SIG-M5 treated with dmso at 0.1 percent for 504 hours (cell line): ENCODE measurements around the gene RAB35.
A peak's percentile ranks its signal among the peaks of the same experiment; 100 is the strongest.

ENCODE experiments used
- DNase-seq: peaks from one replicate; lab custom pipeline; 2025; ENCODE audit not compliant: unreplicated experiment; lab: John Stamatoyannopoulos, UW

The RAB35 gene

DNA sequence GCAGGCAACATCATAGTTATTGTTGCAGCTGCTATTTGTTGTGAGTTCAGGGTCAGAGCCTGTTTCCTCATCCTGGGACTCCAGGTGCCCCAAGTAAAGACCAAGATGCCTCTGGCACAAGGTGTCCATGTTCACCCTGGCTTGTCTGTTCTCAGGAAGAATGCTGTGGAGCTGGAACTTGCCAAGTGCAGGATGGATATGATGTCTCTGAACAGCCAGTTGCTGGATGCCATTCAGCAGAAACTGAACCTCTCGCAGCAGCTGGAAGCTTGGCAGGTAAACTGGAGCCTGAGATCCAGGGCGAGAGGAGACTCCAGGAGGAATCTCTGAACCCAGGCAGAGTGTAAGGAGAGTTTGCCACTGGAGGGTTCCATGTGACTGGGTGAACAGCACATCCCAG, 26.8 kb downstream of the RAB35 start:
- DNase-seq, result no peak

DNA sequence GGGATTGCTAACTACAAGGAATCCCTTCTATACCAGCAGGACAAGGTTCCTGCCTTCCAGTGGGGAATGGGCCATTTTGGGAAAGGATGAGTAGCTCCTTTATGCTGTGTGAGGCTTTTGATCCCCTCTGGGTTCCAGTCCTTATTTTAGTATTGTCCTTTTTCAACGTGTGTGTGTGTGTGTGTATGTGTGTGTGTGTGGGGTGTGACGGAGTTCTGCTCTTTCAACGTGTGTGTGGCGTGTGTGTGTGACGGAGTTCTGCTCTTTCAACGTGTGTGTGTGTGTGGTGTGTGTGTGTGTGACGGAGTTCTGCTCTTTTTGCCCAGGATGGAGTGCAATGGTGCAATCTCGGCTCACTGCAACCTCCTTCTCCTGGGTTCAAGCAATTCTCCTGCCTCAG, 27.4 kb downstream of the RAB35 start:
- DNase-seq, result no peak

DNA sequence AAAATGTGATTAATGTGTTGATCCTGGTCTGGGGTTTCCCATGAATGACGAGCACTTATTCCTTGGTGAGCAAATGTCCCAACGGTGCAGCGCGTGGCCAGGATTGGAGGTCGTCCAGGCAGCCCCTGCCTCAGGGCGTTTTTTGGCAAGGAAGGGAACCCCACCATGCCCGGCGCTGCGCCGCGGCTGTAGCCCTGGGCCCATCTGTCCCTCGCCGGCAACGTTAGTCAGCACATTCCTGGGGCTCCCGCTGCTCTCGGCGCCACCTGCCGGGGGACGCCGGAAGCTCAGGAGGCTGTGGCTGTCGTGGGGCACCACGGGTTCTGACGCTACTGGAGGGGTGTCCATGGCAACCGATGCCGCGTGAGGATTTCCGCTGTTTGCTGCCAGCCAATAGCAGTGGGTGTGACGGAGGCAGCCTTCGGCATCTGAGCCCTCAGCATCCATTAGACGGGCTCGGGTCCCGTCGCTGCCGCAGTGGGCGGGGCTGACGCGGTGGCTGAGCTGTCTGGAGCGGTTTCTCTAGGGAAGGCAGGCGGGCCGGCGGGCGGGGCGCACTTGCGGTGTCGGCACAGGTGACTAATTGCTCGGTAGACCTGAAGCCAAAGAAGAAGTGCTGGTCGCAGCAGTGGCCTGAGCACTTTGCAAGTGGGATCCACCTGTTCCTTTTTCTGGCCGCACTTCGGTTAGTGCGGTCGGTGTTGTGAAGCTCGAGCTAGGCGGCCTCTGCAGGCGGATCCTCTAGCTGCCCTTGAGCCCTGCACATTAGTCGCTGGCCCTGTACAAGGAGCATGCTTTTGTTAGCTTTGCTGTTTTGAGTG, 29.5 kb downstream of the RAB35 start:
- peak; percentile 99 for DNase-seq

DNA sequence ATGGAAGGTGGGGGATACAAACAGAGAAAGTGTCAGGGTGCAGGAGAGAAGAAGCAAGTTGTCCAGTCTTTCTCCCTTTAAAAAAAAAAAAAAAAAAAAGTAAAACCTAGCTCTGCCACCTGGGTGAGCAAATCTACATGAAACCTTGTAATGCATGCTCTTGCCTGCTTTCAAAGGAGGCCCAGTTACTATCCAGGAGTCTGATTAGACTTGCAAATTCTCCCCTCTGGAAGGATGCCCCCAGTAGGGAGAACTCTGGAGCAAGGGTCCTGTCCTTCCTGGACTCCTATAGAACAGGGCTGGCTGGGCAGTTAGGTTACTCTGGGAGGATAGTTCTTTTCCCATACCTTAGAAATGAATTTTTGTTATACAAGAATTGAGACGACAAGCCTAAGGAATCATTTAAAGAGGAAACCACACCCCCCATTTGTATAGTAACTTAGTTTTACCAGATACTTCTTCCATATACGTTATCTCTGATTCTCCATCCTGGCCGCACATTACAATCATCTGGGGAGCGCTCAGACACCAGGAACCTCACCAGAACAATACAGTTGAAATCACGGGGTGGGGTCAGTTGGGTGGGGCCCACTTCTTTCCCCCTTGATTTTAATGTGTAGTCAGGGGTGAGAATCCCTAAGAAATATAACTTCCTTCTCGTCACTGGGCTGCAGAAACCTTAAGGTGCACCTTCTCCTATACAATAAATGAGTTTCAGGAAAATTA, 30.5 kb downstream of the RAB35 start:
- no peak for DNase-seq

DNA sequence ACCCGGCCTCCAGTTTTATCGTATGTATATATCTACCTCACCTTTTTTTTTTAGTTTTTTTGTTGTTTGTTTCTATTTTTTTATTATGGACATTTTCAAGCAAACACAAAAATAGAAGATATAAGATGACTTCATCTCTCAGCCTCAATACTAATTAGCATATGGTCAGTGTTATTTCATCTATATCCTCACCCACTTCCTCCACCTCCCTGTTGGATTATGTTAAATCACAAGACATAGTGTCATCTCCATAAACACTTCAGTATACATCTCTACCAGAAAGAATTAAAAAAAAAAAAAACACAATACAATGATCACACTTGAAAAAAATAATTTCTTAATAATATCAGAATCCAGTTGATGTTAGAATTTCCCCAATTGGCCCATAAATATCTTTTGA, 34.9 kb downstream of the RAB35 start:
- no peak for DNase-seq

DNA sequence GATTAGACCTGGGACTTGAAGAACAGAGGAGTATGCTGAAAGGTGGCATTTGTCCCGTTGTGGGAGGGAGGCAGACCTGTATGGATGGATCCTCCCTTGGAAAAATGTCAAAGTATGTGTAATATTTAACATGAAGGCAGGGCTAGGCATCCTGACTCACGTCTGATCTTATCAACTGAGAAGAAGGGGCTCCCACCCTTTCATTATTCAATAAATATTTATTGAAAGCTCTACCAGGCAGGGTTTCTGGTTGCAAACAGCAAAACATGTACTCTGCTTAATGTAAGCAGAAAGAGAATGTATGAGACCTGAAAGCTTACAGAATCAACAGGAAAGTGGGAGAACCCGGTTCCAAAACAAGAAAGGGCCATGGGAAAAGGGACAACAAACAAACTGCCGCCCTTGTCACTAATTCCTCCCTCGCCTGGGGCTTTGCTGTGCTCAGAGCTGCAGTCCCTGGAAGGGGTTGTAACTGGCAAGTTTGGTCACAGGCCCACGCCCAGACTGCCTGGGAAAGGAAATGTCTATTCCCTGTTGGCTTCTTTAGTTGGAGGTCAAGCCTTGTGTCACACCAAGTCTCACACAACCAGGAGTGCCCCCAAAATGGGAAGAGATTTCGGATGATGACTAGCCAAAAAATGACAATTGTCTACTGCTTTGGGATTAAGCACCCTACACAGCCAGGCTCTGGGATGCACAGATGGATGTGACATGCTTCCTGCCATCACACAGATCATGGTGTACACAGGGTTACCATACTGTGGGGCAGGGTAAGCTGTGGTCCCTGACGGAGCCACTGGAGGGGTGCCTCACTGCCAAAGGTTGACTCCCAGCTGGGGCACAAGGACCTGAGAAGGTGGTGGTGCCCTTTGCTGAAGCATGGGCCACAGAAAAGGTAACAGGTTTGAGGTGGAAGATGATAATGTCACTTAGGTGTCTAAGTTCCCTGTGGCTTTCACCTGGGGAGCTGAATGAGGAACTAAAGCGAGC, 36.8 kb downstream of the RAB35 start:
- DNase-seq, result peak; percentile 52

DNA sequence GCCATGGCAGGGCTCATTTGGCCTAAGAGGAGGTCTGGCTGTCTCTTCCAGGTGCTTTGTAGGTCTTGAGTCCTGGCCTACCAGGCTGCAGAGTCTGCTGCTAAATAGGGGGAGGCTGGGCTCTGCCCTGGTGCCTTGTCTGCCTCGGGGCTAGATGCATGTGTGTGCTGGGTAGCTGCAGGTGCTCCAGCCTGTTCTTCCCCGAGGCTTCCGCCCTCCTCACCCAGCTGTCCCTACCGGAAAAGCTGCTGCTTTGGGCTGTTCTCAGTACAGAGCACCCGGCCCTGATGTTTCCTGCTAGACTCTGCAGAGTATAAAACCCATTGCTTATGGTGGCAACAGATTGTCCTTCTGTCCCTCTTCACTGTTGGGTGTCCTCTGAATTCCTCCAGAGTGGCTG, 37.7 kb downstream of the RAB35 start:
- no peak for DNase-seq

DNA sequence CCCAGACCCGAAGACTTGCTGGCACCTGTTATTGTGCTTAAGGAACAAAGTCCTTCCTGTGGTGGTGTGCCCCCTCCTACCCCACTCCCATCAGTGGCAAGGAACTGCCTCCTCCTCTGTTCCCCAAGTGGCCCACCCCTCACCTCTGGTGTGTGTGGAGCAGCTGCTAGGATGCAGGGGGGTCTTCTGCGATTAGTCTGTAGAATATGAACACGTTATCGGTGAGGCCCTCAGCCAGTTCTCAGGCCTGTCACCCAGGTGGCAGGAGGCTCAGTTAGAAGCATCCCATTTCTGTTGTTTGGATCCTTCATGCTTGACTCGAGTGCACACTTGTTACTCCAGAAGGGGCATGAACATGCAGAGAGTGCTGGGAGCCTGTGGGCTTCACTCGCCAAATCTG, 39.3 kb downstream of the RAB35 start:
- DNase-seq, result no peak

DNA sequence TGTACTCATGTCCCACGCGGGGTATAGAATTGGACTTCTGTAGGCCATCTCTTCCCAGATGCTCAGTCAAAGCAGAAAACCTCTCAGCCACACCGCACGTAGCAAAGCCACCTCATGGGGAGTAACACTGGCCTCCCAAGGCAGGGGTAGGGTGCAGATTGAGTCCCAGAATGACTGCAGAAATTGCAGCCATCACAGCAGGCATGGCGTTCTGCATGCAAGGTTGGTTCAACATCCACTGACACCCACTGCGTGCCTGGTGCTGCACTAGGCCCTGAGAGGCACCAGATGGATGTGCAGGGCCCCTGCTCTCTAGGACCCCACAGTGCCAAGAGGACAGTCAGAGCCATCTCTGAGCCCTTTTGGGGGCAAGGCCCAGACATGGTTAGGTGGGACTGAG, 39.9 kb downstream of the RAB35 start:
- no peak for DNase-seq

DNA sequence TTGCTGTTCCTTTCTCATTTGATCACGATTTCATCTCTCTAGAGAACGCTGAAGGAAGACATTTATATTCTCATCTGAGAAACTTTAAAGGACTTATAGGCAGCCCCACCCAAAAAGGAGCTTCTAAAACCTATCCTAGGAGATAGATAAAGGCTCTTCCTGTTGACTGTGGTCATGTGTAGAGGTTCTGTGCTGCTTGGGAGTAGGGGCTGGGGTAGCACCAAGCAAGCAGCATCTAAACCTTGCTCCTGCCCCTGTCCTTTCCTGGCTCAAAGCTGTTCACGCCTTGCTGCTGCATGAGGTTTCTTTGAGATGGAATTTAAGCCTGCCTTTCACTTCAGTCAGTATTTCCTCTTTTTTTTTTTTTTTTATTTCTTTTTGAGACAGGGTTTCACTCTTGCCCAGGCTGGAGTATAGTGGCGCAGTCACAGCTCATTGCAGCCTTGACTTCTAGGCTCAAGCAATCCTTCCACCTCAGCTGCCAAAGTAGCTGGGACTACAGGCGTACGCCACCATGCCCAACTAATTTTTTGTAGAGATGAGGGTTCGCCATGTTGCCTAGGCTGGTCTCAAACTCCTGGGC, 41.4 kb downstream of the RAB35 start:
- no peak for DNase-seq

DNA sequence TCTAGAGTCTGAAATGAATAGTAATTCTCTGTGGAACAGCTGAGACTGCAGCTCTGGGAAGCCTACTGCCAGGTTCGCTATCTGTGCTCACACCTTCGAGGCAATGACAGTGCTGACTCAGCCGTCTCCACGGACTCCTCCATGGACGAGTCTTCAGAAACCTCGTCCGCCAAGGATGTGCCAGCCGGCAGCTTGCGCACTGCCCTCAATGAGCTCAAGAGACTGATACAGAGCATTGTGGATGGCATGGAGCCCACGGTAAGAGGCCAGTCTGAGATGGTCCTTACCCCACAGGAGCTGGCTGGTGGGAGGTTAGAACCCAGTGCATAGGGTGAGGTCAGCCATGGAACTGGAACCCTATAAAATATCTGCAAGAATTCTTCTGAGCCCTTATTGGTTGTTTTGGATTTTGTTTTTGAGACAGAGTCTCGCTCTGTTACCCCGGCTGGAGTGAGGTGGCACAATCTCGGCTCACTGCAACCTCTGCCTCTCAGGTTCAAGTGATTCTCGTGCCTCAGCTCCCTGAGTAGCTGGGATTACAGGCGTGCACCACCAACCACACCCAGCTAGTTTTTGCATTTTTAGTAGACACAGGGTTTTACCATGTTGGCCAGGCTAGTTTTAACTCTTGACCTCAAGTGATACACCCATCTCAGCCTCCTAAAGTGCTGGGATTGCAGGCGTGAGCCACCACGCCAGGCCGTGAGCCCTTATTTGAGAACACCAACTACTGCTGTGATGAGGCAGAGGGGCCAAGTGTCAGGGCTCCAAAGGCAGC, 43.9 kb downstream of the RAB35 start:
- DNase-seq, result no peak

DNA sequence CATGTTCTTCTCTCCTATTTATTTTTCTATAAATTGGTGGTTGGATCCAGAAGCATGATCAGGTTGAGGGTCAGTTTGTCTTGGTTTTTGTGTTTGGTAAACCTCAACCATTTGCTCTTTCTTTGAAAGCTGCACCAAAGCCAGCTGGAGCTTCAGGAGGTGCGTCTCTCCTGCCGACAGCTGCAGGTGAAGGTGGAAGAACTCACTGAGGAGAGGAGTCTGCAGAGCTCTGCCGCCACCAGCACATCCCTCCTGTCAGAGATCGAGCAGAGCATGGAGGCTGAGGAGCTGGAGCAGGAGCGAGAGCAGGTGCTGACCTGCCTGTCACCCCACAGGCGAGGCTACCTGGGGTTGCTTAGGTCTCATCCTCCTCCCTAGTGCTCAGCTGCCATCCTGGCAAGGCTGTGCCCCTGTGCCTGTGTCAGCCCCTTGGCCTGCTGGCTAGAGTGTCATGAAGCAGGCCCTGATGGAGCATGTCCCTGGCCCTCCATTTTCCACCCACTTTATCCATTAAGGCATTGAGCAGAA, 45.0 kb downstream of the RAB35 start:
- no peak for DNase-seq

DNA sequence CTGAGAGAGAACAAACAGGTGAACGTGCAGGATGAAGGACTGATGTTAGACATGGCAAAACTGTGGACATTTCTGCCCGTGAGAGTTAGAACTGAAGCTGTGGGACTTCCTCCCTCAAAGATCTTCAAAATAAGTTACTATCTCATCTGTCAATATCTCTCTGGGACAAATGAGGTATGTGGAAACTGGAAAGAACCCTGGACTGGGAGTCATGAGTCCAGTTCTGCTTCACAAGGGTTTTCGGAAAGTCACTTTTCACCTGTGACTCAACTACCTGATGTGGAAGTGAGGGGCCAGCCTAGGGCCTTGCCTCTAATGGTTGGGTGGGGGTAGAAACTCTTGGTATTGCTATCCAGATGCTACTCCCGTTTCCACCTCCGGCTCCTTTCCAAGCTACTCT, 47.3 kb downstream of the RAB35 start:
- DNase-seq, result no peak

DNA sequence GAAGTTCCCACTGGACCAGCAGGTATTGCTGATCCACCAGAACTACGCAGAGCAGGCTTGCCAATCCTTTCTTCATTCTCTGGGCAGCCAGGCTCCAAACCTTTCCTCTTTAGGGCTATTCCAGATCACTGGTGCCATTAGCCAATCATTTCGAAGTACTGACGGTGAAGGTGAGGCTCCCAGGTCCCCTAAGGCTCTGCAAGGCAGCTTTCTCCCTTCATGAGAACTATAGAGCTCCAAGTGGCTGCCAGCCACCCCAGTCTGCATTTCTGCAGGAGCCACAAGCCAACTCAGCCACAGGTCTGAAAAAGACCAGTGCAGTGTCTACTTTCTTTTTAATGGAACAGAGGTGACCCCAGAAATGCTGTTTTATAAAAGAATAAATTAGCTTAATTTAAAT, 48.7 kb downstream of the RAB35 start:
- DNase-seq, result no peak

DNA sequence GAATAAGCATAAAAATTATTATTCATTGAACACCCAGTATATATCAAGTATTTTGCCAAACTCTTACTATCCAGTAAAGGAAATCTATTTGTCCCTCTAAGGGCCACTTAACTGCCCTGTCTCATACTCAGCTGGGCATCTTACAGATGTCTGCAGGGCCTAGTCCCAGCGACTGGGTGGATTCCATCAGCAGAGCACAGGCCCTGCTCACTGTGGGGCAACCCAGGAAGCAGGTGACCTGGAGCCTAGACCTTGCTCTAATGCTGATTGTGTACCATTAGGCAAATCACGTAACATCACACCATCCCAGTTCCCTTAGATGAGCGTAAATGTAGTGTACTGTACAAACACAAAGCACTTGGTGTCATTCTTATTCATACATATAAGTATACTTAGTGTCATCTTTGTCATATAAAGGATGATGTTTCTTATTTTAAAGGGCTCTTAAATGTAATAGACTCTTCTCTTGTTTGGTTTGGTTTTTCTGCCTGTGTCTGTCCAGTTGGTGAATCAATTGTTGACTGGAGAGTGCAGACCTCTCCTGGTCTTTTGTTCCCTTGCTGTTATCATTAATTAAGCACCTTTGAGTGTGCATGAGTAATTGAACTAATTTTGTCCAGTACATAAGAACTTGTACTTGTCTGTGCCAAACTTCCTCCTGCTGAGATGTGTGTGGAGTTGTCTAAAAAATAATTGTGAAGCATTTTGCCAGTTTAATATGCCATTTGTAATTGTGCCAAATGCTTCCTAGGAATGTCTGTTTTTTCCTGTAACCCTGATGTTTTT, 49.3 kb downstream of the RAB35 start:
- DNase-seq, result no peak

DNA sequence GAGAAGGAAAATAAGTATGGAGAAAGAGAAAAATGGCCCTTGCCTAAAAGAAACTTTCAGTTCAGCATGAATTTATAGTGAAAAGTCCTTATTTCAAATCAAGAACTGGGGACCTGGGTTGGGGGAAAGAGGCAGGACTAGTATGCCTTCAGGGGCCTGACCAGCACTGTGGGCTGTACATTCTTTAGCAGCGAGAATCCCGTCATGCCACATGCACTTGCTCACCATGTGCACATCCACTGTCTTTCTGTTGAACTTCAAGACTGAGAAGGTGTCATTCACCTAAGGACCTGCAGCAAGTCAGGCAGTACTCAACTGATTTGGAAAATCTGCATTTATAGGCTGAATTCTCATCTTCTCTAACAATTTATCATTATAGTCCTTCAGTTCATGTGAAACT, 50.2 kb downstream of the RAB35 start:
- no peak for DNase-seq

DNA sequence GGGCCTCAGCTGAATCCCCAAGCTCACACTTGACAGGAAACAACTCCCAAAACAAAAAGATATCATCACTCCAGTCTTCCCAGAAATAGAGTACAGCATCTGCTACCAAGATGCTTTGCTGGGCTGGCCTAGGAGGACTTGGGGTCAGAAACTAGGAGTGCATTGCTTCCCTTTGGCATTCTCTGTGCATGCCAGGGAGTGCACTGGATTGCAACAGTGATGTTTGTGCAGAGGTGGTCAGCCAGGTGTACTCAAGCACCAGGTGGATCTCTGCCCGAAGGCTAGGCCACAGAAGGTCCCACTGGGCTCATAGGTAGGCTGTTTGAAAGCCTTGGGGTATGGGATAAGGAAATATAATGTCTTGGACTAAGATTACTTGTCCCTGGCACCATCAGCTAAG, 51.1 kb downstream of the RAB35 start:
- no peak for DNase-seq

DNA sequence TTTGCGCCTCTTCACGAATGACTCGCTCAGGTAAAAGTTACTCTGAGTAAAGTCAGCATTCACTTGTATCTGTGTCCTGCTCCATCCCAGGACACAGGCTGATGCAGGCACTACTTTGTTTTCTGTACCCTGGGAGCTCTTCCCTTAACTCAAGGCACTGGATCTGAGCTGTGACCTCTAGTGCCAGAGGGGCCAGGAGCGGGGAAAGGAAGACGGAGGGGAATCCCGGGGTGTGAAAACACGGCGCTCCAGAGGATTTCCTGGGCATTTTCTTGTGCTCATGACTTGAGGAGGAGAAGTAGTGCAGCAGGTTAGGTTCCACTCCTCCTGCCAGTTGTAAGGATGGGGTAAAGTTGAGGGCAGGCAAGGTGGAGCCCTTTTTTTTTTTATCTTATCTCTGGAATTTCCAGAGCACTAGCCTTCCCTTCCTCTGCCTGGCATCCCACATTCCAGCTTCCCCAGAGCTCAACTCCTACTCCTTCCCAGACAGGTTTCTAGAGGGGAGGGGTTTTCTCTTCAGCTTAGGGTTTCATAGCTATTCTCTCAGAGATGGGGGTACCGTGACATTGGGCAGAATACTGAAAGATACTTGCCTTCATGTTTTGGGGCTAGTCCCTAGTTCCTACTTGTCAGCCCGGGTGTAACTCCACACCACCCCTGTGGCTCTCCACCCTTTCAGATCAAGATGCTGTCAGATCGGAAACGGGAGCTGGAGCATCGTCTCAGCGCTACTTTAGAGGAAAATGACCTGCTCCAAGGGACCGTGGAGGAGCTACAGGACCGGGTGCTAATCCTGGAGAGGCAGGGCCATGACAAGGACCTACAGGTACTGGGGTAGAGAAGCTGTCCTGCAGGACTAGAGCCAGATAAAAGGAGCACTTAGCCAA, 52.3 kb downstream of the RAB35 start:
- no peak for DNase-seq
